Stimulated activated CD8-positive, alpha-beta memory T cell treated with anti-CD3 and anti-CD28 coated beads, Interleukin-7, amount 100 ng/mL, for 4 hours (primary cell): ENCODE data around the gene VIM.
A peak's percentile ranks its signal among the peaks of the same experiment; 100 is the strongest.
"Not testable (repeated sequence)": the region's sequence is repeated elsewhere in the genome, so short reads cannot be mapped to it uniquely, and the experiment has no call there.

Experiments
- DNase-seq, 2 donors: peaks; one replicate each; pipeline ENCODE4 v3.0.0-alpha.2; 2020; ENCODE audit warnings: low read depth in 2 of 2

Gene VIM

GRCh38 chr10:17256051-17256450 is 28.0 kb downstream of the VIM start:
- DNase-seq = no peak

DNA sequence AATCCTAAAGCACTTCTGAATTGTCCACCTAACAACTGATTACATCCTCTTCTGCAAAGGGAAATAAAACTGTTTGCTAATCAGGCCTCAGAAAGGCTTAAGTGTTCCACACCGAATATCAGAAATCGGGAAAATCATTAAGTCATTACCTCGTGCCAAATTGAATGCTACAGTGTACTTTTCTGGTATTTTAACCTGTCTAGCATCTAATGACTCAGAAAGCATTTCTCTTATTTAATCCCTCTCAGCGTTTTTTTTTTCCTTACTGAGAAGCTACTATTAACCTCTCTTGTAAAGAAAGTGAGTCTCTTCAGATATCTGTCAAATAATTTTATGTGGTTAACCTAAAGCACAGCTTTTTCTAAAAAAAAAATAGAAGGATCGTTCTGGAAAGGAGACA is 28.6 kb downstream of the VIM start:
- no peak for DNase-seq

DNA sequence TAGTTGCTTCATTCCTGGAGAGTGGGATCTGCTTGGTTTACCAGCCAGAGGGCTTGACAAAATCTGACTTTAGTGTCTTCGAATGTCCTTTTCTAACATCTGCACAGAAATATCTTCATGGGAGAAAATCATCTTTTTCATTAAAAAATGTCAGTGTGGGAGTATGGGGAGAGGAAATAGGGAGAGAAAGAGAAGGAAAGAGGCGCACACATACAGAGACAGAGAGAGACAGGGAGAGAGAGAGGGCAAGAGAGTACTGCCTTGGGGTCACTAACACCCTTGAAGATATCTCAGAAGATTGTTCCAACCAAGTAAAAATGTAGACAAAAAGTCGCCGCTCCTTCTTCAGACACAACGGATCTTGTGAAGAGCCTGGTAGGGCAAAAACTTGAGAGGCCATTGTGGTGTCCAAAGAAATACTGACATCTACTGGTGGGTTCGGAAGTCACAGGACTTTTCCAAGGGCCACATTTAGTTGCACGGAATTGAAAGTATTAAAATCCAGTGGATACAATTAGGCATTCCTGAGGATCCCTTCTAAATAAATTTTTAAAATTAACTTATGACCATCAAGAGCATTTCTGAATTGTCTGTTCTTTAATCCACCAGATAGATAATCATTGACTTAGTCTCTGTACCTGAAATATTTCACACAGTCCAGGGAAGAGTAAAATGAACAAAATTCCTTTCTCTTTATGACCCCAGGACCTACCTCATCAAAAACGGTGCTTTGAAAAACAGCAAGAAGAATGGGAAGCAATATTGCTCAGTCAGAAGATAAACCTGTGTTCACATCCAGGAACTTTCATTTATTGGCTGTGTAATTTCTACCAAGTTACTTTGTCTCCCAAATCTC is 29.7 kb downstream of the VIM start:
- peak; percentile 23 to 38 for DNase-seq

GRCh38 chr10:17262502-17262901 is 34.5 kb downstream of the VIM start:
- no peak for DNase-seq

DNA sequence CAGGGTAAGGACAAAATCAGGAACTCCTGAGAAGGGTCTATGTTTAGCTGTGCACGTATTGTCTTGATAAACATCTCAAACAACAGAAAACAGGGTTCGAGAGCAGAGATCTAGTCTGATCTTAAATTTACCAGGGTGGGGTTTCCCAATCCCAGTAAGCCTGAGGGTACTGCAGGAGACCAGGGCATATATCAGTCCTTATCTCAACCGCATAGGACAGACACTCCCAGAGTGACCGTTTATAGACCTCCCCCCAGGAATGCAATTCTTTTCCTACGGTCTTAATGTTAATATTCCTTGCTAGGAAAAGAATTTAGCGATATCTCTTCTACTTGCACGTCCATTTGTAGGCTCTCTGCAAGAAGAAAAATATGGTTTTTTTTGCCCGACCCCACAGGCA is 35.5 kb downstream of the VIM start:
- no peak for DNase-seq

GRCh38 chr10:17265468-17265867 is 37.4 kb downstream of the VIM start:
- no peak for DNase-seq

DNA sequence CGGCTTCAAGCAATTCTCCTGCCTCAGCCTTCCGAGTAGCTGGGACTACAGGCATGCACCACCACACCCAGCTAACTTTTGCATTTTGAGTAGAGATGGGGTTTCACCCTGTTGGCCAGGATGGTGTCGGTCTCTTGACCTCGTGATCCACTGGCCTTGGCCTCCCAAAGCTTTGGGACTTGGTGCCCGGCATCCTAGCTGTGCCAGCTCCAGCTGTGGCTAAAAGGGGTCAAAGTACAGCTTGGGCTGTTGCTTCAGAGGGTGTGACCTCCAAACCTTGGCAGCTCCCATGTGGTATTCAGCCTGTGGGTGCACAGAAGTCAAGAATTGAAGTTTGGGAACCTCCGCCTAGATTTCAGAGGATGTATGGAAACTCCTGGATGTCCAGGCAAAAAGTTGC is 38.5 kb downstream of the VIM start:
- not testable (repeated sequence) for DNase-seq

DNA sequence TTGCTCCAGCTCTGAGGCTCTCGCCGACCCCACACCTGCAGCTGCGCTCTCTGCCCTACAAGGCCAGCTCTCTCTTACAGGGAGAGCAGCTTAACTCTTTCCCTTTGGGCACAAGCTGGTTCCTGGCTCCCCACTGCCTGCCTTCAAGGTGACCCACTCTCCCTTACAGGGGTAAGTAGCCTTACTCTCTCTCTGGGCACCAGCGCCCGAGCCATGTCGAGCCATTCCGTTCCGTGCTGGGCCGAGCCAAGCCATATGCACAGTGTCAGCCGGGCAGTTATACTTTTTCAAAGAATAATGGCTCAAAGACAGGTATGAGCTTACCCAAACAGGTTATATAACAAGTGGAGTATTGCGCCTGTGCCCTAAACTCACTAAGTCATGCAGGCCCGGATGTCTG is 44.6 kb downstream of the VIM start:
- DNase-seq = no peak

GRCh38 chr10:17273403-17273802 is 45.4 kb downstream of the VIM start:
- DNase-seq = no peak

GRCh38 chr10:17276756-17277424 is 48.8 kb downstream of the VIM start:
- no peak for DNase-seq

DNA sequence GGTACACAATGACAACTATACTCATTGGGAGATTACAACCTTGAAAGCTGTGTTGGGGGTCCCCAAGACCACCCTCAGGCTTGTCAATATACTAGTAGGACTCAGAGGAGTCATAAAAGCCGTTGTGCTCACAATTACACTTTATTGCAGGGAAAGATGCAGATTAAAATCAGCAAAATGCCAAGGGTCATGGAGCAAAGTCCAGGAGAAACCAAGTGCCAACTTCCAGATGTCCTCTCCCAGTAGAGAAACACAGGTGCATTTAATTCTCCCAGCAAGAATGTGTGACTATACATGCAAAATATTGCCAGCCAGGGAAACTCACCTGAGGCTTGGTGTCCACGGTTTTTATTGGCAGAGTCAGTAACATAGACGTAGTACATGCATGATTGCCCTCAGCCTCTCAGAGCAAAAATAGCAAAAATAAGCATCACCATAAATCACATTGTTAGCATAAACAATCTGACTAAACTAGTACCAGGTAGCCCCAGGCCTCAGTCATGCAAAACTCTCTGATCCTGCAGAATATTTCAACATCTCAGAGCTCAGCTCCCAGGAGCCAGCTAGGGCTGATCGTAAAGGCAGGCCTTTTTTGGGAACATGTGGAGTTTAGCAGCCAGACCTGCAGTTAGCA is 50.7 kb downstream of the VIM start:
- DNase-seq = no peak

DNA sequence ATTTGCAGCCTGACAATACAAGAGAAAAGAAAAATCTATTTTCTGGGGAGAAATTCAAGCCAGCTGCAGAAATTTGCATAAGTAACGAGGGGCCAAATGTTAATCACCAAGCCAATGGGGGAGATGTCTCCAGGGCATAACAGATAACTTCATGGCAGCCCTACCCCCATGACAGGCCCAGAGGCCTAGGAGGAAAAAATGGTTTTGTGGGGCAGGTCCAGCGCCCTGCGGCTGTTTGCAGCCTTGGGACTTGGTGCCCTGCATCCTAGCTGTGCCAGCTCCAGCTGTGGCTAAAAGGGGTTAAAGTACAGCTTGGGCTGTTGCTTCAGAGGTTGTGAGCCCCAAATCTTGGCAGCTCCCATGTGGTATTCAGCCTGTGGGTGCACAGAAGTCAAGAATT is 54.3 kb downstream of the VIM start:
- no peak for DNase-seq

GRCh38 chr10:17286562-17287550 is 58.8 kb downstream of the VIM start:
- no peak for DNase-seq
